Measurements from ENCODE around the gene TRH. TPM values are rescaled to one million over a fixed set of nuclear protein-coding genes. Genes with fewer than 3 reads are reported as not detected.

TRH gene
- total and polyA plus RNA-seq, 2 of the 4 experiments (the other 2 are of a cell fraction), result not detected

- intact Hi-C loops (cut with micrococcal nuclease), result no loop called here
- no peak overlapping the region for H3K4me2 ChIP-seq (ENCODE audit: low read depth, low read length)
- ChIA-PET CTCF (no interaction called here), POLR2A (ENCODE audit: unreplicated experiment) (interaction anchor here (0.7 kb wide), 1 partner anchor 341 kb away, joined by 3 read pairs; no protein-coding TSS in a partner anchor)
- BruUV-seq (replicated peaks), result no TSS peak
- H3K27me3 ChIP-seq (ENCODE audit: control insufficient read depth, insufficient read depth, low read length), result peaks cover 81% of the 10 kb centered on the region
- whole genome bisulfite sequencing, 2 experiments (ENCODE audit: extremely low coverage in 2 of 2, insufficient read length in 1 of 2), result 11% methylated on average over 4 of the region's 8 CpGs; no CpG with 5 or more reads in 1 of the 2 experiments
- dilution Hi-C loops (cut with HindIII; ENCODE audit: low sequenced_read_pairs, unreplicated experiment), result no loop called here
- no peak overlapping the region for H2BK5ac ChIP-seq (ENCODE audit: low read depth, low read length, poor library complexity, severe bottlenecking)
- H3K9me1 ChIP-seq (ENCODE audit: insufficient read depth, low read length), result no peaks in the 10 kb centered on the region
- H3K4ac ChIP-seq (ENCODE audit: low read depth, low read length), result no peak overlapping the region
- in situ Hi-C loops (cut with MboI; ENCODE audit: low sequenced_read_pairs), result no loop called here
- no peak overlapping the region for H3K4me3 ChIP-seq (ENCODE audit: insufficient read depth, low read depth, low read length)
- no peak overlapping the region for H2BK15ac ChIP-seq (ENCODE audit: low read depth, low read length)
- H2AK9ac ChIP-seq (replicated peaks; ENCODE audit: low read depth, low read length, poor library complexity), result no peak overlapping the region
- no peak overlapping the region for H4K5ac ChIP-seq (ENCODE audit: low read depth, low read length)
- TF ChIP-seq FOS (IDR thresholded peaks at IDR 0.05; ENCODE audit: low read depth, low read length), result no peak
- TF ChIP-seq MAZ (IDR thresholded peaks at IDR 0.05; ENCODE audit: borderline replicate concordance, low read depth, low read length), result no peak
- no peak for TF ChIP-seq MAFK (IDR thresholded peaks at IDR 0.05; ENCODE audit: low read depth, low read length)
- no peak for TF ChIP-seq CEBPB (IDR thresholded peaks at IDR 0.05; ENCODE audit: low read depth, low read length)
- TF ChIP-seq RFX5 (IDR thresholded peaks at IDR 0.05; ENCODE audit: low read depth, low read length), result no peak
- TF ChIP-seq RCOR1 (IDR thresholded peaks at IDR 0.05; ENCODE audit: insufficient replicate concordance, low read length), result no peak
- no peak for TF ChIP-seq USF2 (IDR thresholded peaks at IDR 0.05; ENCODE audit: low read depth, low read length)
- TF ChIP-seq POLR2A (IDR thresholded peaks at IDR 0.05; ENCODE audit: low read depth, low read length), result no peak
- TF ChIP-seq CHD1 (IDR thresholded peaks at IDR 0.05; ENCODE audit: low read depth, low read length), result no peak
- no peak overlapping the region for H2AFZ ChIP-seq (replicated peaks; ENCODE audit: low read length, poor library complexity)
- DNase-seq (no peak), ATAC-seq (ENCODE audit: low read depth) (no peak)
- H2BK20ac ChIP-seq (ENCODE audit: low read depth, low read length), result no peak overlapping the region
- H3K79me1 ChIP-seq (ENCODE audit: low read depth in 1 of 2, low read length in 2 of 2), result no peaks in the 10 kb centered on the region
- H3K14ac ChIP-seq (replicated peaks; ENCODE audit: low read depth, low read length), result no peak overlapping the region
- no peaks in the 10 kb centered on the region for H4K20me1 ChIP-seq (ENCODE audit: insufficient read depth, low read length)
- no peak overlapping the region; the same call in 1 of the 2 replicates for H3K23ac ChIP-seq (ENCODE audit: low read depth, low read length)
- H3K9ac ChIP-seq (ENCODE audit: low read depth, low read length), result no peak overlapping the region
- no peaks in the 10 kb centered on the region; the same call in 1 of the 2 replicates for H3K4me1 ChIP-seq (ENCODE audit: control insufficient read depth, insufficient read depth, low read length)
- H2BK120ac ChIP-seq (ENCODE audit: low read depth, low read length), result no peak overlapping the region
- H2AK5ac ChIP-seq (ENCODE audit: low read depth, low read length), result no peak overlapping the region
- no peak overlapping the region for H4K8ac ChIP-seq (ENCODE audit: low read depth in 2 of 2, low read length in 2 of 2)
- no peak overlapping the region for H3K56ac ChIP-seq (ENCODE audit: extremely low read depth, insufficient read depth, low read length)
- H3K27ac ChIP-seq (ENCODE audit: insufficient read depth, low read length), result no peak overlapping the region
- H4K91ac ChIP-seq (ENCODE audit: insufficient read depth, low read depth, low read length), result no peak overlapping the region
- no peaks in the 10 kb centered on the region; the same call in 1 of the 2 replicates for H3K9me3 ChIP-seq (ENCODE audit: control insufficient read depth, insufficient read depth, low read length)
- no peak overlapping the region for H3K18ac ChIP-seq (ENCODE audit: low read depth, low read length)
- no peaks in the 10 kb centered on the region for H3K36me3 ChIP-seq (ENCODE audit: control insufficient read depth, insufficient read depth, low read length)
Observed at GRCh38 chr3:129971351-129972052, 3.0 kb upstream of the TRH start.
